Ectodermal cell (in vitro differentiated cells): ENCODE results near the gene BCDIN3D.
"Not testable (repeated sequence)": the region's sequence is repeated elsewhere in the genome, so short reads cannot be mapped to it uniquely, and the experiment has no call there.

Experiments
- H3K27ac ChIP-seq: 2 replicates; pipeline ENCODE4 v1.7.0; 2013; ENCODE audit warnings: mild to moderate bottlenecking, low read depth, low read length; ENCODE audit not compliant: insufficient read depth, poor library complexity, severe bottlenecking
- H3K27me3 ChIP-seq: 2 replicates; pipeline ENCODE4 v1.7.0; 2013; ENCODE audit warnings: mild to moderate bottlenecking, low read length; ENCODE audit not compliant: insufficient read depth, control insufficient read depth, poor library complexity, severe bottlenecking
- H3K36me3 ChIP-seq: one replicate; pipeline ENCODE4 v1.7.0; 2013; ENCODE audit warnings: low read length; ENCODE audit not compliant: control insufficient read depth, insufficient read depth
- H3K4me1 ChIP-seq: one replicate; pipeline ENCODE4 v1.7.0; 2013; ENCODE audit warnings: low read length; ENCODE audit not compliant: control insufficient read depth, insufficient read depth
- H3K4me3 ChIP-seq: 2 replicates; pipeline ENCODE4 v1.7.0; 2013; ENCODE audit warnings: low read depth, low read length, control low read depth; ENCODE audit not compliant: insufficient read depth
- H3K9me3 ChIP-seq: 2 replicates; pipeline ENCODE4 v1.7.0; 2013; ENCODE audit warnings: mild to moderate bottlenecking, low read length, moderate library complexity; ENCODE audit not compliant: control insufficient read depth
- WGBS, 2 experiments: methylation state at CpG; one replicate each; pipeline ENCODE4 v1.1.7; 2013; ENCODE audit warnings: missing lambda C conversion rate in 2 of 2; 5-methylcytosine and 5-hydroxymethylcytosine counted together

BCDIN3D gene

DNA sequence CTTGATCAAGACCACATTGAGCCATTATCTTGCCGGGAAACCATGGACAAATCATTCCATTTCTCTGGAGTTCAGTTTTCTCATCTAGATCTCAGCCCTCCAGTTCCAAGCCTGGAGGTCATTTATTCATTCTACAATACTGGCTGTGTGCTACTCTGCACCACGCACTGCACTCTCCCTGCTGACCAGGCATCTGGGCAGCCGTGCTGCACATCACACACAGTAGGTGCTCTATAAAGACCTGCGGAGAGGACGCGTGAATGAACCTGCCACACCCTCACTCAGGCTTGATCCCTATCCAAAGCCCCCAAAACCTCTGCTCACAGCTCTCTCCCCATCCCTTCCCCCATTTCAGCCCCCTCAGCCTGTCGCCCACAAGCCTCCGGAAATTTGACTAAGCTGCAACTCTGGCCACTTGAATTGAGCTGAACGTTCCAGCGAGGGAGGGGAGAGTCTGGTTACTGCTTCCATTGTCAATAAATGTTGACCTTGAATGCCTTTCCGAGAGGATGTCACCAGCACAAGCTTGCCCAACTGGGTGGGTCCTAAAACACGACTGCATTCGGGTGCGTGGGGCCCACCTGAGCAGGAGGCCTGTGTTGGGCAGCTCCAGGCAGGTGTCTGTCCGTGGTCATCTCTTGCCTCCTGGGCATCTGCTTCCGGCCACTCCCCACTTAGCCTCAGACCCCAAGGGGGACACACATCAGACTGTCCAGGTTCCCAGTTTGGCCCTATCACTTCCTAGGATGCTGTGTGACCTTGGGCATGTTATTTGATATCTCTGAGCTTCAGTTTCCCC, 43.0 kb upstream of the BCDIN3D start:
- no peaks in the 10 kb centered on the region for H3K9me3 ChIP-seq
- peaks cover 42% of the 10 kb centered on the region for H3K4me1 ChIP-seq
- WGBS, 2 experiments: 86 to 87% methylated on average over 16 of the region's 16 CpGs

DNA sequence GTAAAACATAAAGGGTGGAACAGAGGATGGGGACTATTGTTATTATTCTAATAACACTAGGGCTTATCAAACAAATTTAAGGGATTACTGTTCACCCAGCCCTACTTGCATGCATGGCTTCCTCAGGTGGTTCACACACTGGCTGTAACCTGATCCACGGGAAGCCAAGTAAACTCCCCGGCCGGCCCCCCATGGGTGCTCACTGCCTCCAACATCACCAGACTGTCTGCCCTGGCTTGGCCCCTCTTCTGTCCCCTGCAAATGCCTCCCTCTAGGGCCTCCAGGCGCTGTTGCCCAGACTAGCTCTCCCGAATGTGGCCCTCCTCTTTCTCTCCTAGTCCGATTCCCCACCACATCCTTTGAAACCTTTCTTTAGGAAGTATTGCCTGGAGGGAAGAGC, 42.2 kb upstream of the BCDIN3D start:
- H3K4me1 ChIP-seq: peaks cover 42% of the 10 kb centered on the region
- no peaks in the 10 kb centered on the region for H3K27me3 ChIP-seq
- H3K36me3 ChIP-seq: no peaks in the 10 kb centered on the region
- no peak overlapping the region for H3K27ac ChIP-seq
- H3K9me3 ChIP-seq: no peaks in the 10 kb centered on the region
- WGBS, 2 experiments: 54 to 61% methylated on average over 6 of the region's 6 CpGs
- no peak overlapping the region for H3K4me3 ChIP-seq

More for the DNA sequence above, 43.0 kb upstream of the BCDIN3D start:
- Histone ChIP-seq H3K4me3 (no peak overlapping the region), H3K27me3 (no peaks in the 10 kb centered on the region), H3K36me3 (no peaks in the 10 kb centered on the region), H3K27ac (no peak overlapping the region)

DNA sequence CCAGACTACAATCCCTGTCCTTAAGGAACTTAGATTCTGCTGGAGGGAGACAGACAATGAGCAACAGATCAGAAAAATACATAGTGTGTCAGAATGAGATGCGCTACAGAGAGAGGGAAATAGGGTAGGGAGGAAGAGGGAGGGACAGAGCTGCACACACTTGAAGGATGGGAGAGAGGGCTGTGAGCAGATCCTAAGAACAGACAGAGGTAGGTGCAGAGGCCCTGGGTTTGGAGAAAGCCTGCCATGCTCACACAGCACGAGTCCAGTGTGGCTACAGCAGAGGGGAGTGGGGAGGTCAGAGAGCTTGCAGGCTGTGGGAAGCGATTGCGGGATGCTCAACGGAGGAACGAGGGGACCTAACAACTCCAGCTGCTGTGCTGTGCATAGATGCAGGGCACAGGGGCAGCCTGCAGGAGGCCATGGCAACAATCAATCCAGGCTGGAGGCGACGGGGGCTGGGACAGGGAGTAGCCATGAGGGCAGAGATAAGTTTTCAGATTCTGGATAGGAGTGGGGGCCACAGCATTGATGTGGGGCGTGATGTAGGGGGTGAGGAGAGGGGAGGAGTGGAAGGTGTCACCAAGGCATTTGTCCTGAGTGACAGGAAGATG, 40.1 kb upstream of the BCDIN3D start:
- H3K27ac ChIP-seq: peak overlapping the region; percentile 47
- H3K4me1 ChIP-seq: peaks cover 37% of the 10 kb centered on the region
- 25 to 26% methylated on average over 9 of the region's 9 CpGs for WGBS, 2 experiments
- no peak overlapping the region for H3K4me3 ChIP-seq
- no peaks in the 10 kb centered on the region for H3K36me3 ChIP-seq
- no peaks in the 10 kb centered on the region for H3K27me3 ChIP-seq
- H3K9me3 ChIP-seq: no peaks in the 10 kb centered on the region

DNA sequence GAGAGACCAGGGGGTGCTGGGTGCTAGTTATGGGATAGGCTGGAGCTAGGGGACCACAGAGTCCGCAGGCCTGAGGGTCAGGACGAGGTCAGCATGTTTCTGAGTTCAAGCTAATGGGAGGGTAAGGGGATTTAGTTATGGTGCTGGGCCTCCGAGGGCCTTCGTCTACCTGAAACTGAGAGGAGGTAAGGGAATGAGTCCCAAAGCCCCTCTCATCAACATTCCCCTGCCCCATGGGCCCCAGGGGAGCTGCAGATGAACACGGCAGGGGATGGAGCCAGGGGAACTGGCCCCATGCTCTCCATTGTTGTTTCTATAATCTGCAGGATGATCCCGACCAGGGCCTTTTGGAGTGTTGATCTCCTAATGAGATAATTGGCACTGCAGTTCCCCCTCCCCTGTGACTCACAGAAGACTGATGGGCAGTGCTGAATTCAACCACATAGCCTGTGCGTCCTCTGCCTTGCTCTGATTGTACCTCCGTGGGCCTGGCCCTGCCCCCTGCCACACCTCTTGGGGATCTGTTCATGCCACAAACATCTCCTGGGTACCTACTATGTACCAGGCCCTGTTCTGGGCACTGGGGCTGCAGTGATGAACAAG, 39.4 kb upstream of the BCDIN3D start:
- Histone ChIP-seq H3K27ac (peak overlapping the region; percentile 47), H3K36me3 (no peaks in the 10 kb centered on the region), H3K9me3 (no peaks in the 10 kb centered on the region), H3K4me1 (peaks cover 33% of the 10 kb centered on the region), H3K4me3 (no peak overlapping the region), H3K27me3 (no peaks in the 10 kb centered on the region)
- WGBS, 2 experiments: 16 to 22% methylated on average over 8 of the region's 8 CpGs

DNA sequence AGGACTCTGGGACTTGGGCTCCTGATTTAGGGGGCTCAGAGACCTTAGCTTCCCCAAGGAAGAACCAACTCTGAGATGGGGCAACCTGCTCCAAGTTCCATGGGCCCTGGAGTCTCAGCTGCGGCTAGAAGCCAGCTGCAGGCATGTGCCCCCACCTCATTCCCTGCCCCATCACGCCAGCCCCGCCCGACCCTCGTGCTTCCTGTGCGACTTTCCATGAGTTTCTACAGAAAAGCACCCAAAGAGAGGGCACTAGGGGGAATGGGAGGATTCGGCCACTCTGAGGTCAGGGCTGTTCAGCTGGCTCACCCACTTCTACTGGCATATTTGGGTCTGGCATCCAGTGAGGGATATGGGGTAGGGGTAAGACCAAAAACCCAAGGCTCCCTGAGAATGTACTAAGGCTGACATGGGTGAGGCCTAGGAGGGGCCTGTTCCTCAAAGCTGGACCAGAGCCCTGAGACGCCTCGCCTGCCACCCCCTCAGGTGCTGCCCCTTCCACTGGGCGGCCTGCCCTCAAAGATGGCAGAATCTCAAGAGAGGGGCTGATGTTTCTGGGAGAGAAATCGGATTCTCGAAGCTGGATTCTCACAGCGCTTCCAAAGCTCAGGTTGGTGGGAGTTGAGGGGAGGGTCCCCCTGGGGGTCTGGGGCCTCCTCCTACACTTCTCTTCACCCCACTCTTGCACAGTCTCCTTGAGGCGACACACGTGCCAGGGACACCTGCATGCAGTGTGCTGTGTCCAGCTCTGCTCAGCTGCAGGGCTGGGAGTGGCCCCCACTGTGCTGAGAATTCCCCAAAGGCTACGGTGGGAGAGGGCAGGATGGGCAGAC, 38.7 kb upstream of the BCDIN3D start:
- Histone ChIP-seq H3K4me3 (no peak overlapping the region), H3K27ac (no peak overlapping the region), H3K9me3 (no peaks in the 10 kb centered on the region), H3K4me1 (peaks cover 33% of the 10 kb centered on the region), H3K27me3 (no peaks in the 10 kb centered on the region), H3K36me3 (no peaks in the 10 kb centered on the region)
- 84 to 90% methylated on average over 16 of the region's 16 CpGs for WGBS, 2 experiments

DNA sequence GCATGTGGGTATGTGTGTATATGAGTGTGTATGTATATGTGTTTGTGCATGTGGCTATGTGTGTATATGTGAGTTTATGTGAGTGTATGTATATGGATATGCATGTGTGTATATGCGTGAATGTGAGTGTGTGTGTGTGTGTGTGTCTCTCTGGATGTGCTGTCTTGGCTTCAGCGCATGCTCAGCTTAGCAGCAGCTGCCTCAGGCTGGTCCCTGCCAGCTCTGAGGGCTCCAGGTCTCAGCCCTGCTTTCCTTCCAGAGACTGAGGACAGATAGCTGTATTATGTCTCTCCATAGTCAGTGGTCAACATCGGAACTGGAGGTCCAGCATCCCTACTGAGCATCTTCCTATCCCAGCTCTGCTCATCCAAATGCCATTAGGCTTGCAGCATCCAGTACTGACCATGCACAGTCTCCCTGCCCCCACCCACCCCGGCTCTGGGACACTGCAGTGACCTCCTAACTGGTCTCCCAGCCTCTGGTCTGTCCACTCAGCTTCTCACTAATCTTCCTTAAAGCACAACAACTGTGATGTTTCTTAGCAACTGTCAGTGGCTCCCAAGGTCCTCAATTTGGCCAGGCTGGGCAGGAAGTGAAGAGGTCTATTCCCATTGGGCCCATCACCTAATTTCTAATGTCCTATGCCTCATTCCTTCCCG, 38.0 kb upstream of the BCDIN3D start:
- Histone ChIP-seq H3K36me3 (no peaks in the 10 kb centered on the region), H3K27ac (peak overlapping the region; percentile 9), H3K4me1 (peaks cover 33% of the 10 kb centered on the region), H3K9me3 (no peaks in the 10 kb centered on the region), H3K27me3 (no peaks in the 10 kb centered on the region), H3K4me3 (no peak overlapping the region)
- 94 to 95% methylated on average over 5 of the region's 5 CpGs for WGBS, 2 experiments

DNA sequence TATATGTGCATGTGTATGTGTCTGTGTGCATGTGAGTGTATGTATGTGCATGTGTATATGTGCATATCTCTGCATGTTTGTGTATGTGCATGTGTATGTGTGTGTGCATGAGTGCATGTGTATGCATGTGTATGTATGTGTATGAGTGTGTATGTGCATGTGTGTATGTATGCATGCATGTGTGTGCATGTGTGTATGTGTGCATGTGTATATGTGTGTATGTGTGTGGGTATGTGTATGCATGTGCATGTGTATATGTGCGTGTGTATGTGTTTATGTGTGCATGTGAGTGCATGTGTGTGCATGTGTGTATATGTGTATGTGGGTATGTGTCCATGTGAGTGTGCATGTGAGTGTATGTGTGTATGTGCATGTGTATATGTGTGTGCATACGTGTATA, 36.2 kb upstream of the BCDIN3D start:
- H3K27me3 ChIP-seq, H3K4me3 ChIP-seq, H3K36me3 ChIP-seq, H3K9me3 ChIP-seq, H3K27ac ChIP-seq: not testable (repeated sequence)
- WGBS, 2 experiments: 91 to 93% methylated on average over 2 of the region's 2 CpGs
- peaks cover 25% of the 10 kb centered on the region for H3K4me1 ChIP-seq

DNA sequence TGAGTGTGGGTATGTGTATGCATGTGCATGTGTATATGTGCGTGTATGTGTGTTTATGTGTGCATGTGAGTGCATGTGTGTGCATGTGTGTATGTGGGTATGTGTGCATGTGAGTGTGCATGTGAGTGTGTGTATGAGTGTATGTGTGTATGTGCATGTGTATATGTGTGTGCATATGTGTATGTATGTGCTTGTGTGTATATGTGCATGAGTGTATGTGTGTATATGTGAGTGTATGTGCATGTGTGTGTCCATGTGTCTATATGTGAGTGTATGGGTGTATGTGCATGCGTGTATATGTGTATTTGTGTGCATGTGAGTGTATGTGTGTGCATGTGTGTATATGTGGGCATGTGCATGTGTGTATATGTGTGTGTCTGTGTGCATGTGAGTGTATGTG, 35.1 kb upstream of the BCDIN3D start:
- Histone ChIP-seq H3K4me1 (peaks cover 18% of the 10 kb centered on the region), H3K9me3 (no peaks in the 10 kb centered on the region), H3K27ac (no peak overlapping the region), H3K27me3 (no peaks in the 10 kb centered on the region), H3K4me3 (no peak overlapping the region), H3K36me3 (no peaks in the 10 kb centered on the region)
- 49 to 56% methylated on average over 2 of the region's 2 CpGs for WGBS, 2 experiments

DNA sequence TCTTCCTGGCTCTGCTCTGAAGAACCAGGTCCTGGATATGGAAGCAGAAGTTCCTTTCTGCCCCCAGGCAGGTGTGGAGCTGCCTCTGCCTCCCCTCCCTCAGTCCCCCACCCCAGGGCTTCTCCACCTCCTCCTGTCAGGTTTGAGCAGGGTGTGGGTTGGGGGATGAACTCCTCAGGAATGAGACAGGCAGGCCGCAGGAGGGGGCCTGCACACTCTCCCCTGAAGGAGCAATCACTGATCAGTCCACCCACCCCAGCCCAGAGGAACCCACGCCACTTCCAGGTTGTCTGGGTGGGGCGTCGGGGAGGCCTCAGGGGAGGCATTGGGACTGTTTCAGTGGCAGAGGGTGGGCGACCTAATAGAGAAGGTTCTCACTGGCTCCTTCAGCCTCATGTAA, 34.2 kb upstream of the BCDIN3D start:
- Histone ChIP-seq H3K9me3 (no peaks in the 10 kb centered on the region), H3K27me3 (no peaks in the 10 kb centered on the region), H3K4me3 (no peak overlapping the region), H3K4me1 (peaks cover 8% of the 10 kb centered on the region), H3K36me3 (no peaks in the 10 kb centered on the region), H3K27ac (no peak overlapping the region)
- WGBS, 2 experiments: 71 to 73% methylated on average over 5 of the region's 5 CpGs
